Measurements from ENCODE around the gene LSM12.
"Not testable (repeated sequence)": the region's sequence is repeated elsewhere in the genome, so short reads cannot be mapped to it uniquely, and the experiment has no call there.

The LSM12 gene

DNA sequence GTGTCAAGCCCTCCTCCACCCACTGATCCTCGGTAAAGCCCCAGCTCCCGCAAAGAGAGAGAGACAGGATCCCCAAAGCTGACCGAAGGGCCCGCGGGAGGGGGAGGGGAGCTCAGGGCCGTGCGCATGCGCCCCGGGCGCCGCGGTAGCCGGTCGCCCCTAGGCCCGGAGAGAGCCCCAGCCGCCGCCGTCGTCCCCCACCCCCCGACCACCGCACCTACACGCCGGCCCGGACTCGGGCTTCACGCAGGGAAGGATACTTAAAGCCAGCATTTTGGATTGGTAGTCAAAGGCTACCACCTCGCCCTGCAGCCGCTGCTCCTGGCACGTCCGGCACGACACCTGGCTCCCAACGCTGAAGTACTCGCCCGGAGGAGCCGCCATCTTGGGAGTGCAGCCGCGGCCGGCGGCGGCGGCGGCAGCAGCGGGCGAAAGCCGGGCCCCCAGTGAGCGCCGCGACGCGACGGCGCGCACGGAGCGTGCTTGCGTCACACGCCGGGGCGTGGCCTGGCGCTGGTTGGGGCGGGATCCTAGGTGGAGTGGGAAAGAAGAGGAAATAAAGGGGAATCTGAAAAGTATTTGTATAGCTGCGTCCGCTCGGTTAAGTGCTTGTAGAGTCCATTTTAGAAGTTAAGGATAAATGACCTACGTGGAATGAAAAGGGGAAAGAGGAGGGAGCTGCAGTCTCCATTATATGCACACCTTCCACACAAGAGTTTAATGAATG, at the start of gene LSM12:
TSS of gene LSM12 (minus strand) at position 468 of the 727 bp plus-strand sequence. CDS start at position 384, 84 bp downstream.
- DNase-seq, result peak; percentile 97

DNA sequence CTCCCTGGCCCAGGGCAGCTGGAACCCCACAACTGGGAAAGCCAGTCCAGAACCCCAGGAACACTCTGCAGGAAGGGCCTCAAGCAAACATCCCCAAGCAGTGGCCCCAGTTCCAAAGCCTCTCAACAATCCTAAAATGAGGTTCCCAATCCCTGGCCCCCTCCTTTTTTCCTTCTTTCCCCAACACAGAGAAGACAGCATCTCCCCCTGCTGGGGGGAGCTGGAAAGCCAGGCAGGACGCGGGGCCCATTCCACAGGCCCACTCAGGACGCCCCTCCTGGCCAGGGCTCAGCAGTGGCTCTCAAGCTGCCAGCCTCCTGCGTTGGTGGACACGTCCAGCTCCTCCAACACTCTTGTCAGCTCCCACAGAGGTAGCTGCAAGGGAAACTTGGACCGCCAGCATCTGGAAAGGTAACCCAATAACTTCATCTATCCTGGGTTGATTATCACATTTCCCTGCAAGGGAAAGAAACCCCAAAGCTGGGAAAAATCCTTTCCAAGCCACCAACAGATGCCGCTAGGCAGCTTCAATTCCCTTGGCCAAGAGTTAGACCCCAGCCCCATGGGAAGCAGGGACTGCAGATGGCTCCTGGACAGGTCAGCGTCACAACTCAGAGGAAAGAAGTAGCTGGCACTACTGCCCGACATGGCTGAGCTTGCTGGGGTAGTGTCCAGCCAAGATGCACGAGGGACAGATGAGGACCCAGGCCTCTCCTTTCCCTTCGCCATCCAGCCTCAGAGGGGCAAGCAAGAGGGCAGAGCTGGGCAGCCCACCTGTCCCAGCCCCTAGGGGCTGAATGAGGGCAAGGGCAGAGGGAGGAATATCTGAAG, 49.3 kb upstream of the LSM12 start:
- peak; percentile 58 for DNase-seq

DNA sequence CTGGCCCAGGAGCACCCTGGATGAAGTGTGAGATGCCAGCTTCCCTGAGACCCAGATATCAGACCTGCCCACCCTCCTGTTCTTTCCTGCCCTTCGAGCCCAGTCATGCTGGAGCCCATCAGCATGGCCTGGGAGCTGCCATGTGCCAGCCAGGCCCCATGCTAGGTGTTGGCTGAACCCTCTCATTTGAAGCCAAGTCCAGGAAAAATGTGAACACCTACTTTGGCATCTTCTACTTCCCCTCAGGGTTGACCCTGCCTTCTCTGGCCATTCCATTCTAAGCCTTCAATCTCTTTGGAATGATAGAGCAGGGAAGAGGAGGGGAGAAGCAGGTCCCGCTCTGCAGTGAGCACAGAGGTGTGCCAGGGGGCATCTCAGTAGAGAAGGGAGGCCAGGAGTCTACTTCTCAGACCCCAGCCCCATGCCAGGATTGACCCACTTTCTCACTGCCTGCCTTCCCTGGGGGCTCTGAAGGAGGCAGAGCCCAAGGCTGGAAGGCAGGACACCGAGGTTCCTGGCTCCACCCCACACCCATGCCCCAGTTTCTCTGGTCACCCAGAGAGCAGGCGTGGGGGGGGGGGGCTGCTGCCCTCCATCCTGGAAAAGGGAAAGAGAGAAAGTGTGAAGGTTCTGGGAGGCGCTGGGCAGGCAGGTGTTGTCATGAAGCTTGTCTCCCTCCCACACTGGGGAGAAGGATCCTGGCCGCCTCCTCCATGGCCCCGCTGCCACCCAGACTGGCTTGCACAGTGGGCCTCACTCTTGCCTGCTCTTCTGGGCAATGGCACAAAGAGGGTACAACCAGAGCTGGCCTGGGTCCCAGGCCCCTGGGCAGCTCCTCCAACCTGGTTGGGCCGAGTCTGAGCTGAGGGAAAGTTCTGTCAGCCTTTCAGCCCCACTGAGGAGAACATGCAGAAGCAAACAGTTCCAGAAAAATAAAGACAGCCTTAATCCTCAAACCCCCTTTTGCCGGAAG, 47.7 kb upstream of the LSM12 start:
- no peak for DNase-seq

DNA sequence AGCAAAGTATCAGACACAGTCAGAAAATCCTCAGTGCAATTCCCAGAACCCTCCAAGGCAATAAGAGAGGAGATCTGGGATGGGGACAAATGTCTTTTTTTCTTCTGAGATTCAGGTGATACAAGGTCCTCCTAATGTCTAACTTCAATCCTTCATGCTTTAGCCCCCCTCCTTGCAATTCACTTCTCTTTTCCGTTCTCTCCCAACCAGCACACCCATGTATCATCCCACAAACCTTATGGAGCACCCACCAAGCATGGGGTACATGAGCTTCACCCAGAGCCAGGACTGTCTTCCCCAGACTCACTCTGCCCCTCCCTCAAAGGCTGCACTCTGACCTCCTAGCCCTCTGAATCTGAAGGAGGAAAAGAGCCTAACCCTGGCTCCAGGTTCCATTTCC, 46.9 kb upstream of the LSM12 start:
- no peak for DNase-seq

DNA sequence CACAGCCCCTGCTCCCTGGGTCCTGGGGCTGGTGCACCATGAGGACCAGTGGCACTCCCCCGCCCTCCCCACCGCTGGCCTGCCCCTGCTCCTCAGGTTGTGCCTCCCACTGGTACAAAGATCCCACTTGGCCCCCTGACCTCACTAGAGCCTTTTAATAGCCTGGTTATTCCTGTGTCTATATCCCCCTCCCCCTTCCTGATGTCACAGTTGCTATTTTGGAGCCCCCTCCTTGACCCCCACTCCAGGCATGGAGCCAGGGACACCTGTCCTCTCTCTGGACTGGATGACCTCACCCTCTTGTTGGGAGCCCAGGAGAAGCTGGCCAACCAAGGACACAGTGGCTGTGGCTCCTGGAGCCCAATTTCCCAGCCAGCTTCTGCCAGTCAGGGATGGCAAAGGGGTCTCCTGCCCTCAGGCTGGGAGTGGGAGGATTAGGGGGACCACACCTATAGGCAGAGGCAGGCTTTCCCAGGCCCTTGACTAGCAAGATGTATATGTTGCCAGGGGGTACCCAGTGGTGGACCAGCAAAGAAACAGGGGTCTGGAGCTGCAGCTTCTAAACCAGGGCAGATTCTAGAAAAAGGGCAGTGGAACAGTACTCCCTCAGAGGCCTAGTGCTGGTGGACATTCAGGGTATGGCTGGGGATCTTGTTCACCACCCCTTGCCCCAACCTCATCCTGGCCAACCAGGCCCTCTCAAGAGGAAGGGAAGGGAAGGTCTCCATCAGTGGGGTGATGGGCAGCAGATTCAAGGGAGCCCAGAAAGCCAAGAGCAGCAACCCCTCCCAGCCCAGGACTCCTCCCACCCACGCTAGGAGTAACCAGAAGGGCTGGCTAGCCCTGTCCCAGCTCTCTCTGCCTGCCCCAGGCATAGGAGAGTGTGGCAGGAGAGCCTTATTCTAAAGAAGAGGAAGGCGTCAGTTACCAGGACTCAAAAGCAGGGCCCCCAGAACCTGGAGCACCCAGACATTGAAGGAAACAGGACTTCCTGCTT, 46.1 kb upstream of the LSM12 start:
- no peak for DNase-seq

DNA sequence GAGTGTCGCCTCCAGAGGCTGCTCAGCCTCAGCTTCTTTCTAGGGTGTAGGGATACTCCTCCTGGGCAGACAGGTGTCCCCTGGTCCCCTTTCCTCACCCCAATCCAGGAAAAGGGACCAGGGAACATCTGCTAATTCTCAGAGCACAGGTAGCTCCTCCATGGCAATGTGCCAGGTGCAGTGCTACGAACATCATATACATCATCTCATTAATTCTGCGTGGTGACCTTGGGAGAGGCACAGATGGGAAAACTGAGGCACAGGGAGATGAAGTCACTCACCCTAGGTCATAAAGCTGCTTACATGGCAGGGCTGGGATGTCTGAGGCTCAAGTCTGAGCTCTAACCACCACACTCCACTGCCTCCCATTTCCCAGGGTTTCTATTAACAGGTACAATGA, 45.3 kb upstream of the LSM12 start:
- no peak for DNase-seq

DNA sequence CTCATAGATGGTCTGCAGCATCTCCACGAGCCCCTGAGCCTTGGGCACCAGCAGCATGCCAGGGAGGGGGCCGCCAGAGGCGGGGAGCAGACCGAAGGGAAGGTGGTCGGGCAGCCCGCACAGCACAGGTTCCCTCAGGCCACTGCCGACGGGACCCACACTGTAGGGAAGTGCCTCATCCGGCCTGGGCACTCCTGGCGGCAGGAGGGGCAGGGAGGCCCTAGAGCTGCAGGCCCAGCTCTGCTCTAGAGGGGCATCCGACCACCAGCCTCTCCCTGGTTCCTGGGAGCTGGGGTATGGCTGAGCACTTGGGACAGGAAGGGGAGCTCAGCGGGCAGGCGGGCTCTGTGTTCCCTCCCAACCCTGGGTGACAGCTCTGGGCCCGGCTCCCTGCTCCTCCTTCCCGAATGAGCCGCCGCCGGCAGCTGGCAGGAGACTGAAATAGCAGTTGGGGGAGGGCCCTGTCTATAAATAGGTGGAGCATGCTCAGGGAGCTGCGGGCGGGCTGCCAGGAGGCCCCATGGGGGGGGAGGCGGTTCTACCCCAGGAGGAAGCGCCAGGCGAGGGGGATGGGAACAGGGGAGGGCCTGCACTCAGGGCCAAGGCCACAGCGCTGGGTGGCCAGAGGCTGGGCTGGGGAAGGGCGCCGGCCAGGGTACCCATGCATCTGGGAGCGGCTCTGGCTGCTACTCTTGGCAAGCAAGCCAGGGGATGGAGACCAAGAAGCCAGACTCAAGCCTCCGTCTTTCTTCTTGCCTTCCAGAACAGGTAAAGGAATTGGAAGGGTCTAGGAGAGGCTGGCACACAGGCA, 44.6 kb upstream of the LSM12 start:
- peak; percentile 88 for DNase-seq

DNA sequence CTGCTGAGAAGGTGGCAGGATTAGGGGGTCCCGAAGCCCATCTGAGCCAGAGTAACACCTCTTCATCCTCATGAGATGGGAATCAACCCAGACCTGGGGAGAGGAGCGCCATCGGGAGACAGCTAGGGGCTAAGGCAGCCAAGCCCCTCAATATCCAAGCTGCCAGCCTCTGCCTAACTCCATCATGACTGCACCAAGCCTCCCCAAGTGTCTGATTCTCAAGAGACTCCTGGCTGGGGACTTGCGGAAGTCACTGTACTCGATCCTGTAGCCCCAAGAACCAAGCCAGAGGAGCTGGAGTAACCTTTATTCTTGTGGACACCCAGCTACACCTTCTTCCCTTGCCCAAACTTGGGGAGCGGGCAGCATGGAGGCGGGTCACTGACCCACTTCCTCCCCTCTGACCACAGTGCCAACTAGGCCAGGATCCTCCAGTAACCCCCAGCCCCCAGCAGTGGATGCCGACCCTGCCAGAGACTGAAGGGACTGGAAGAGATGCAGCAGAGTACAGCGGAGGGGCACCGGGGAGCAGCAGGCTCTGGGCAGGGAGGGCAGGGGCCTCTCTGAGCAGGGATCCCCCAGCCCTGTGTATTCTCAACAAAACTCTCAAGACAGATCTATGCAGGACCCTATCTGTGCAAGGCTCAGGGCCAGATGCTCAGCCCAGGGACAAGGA, 43.7 kb upstream of the LSM12 start:
- DNase-seq, result no peak

DNA sequence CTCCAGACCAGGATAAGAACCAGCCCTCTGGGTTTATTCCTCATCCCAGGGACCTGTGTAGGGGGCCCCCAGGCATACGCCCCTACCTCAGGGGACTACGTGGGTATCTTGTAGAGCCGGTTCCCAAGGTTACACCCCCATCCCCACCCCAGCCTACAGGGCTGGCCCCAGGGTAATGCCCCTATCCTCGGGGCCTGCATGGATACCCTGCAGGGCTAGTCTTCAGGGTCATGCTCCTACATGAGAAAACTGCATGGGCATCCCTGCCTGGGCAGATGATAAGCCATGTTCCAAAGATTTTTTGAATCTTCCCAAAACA, 42.8 kb upstream of the LSM12 start:
- DNase-seq, result no peak

DNA sequence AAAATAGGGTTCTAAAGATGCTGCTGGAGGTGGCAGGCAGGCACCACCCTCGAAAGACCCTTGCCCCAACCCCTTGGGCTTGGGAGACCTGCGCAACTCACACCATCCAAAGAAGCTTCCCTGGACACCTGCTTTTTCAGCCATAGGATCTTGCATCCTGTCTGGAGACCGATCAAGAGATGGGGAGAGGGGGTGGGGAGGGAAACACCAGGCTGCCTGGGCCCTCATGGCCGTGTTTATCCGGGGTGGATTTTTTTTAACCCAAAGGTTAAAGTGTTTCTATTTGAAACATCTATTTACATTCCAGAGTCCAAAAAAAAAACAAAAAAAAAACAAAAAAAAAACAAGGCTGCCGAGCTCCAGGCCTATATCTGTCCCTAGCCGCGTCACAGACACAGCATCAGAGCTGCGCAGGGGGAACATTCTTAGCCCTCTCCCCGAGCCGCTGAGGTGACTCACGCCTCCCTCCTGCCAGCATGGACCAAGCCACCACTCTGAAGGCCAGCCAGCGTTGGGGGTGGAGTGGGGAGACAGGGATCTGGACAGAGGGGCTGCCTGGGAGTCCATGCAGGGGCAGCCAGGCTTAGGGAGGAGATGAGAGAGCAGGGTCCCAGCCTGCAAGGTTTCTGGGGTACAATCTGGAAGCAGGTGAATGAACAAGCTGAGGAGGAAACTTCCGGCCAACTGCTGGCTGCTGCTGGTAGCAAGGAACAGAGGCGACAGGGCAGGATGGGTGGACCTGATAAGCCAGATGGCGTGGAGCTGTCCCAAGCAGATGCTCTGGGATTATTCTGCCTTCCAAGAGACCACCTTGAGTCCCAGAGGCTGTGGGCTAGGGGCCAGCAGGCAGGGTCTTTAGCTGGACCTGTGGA, 42.2 kb upstream of the LSM12 start:
- DNase-seq, result no peak

DNA sequence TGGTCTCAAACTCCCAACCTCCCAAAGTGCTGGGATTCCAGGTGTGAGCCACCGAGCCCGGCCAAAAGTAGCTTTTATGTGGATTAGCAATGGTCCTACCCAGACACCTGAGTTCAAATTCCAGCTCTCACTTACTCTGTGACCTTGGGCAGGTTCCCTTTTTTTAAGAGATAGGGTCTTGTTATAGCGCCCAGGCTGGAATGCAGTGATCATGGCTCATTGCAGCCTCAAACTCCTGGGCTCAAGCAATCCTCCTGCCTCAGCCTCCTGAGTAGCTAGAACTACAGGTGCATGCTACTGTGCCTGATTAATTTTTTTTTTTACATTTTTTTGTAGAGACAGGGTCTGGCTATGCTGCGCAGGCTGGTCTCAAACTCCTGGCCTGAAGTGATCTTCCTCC, 40.3 kb upstream of the LSM12 start:
- DNase-seq, result no peak

DNA sequence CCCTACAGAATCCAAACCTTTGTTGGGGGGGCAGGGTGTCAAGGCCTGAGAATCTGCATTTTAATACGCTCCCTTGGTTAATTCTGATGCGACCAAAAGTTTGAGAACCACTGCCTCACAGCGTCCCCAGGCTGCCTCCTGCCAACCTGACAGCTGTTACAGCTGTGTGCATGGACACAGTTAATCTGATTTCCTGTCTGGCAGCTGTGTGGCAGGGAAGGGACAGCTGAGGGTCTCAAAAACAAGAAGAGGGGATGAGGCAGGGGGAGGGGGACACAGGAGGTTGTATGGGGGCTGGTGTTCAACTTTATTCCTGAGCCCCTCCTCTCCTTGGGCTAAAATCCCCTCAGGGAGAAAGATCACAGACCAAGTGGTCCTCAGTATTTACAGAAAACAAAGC, 39.5 kb upstream of the LSM12 start:
- no peak for DNase-seq

DNA sequence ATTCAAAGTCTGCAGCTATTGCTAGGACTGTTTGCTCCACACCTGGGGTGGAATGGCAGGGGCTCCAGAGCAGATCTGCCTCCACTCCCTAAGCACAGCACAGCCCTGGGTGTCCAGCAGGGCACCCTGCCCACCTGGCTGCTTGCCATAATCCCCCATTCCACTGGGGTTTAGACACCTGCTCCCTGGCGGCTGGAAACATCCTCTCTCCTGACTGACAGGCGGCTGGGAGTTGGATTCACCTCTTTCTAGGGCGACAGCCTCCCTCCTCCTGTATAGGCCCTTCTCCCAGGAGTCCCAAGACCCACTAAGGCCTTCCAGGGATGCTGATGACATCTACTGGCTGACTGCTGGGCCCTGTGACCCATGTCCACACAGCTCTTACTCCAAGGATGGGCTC, 39.0 kb upstream of the LSM12 start:
- no peak for DNase-seq

DNA sequence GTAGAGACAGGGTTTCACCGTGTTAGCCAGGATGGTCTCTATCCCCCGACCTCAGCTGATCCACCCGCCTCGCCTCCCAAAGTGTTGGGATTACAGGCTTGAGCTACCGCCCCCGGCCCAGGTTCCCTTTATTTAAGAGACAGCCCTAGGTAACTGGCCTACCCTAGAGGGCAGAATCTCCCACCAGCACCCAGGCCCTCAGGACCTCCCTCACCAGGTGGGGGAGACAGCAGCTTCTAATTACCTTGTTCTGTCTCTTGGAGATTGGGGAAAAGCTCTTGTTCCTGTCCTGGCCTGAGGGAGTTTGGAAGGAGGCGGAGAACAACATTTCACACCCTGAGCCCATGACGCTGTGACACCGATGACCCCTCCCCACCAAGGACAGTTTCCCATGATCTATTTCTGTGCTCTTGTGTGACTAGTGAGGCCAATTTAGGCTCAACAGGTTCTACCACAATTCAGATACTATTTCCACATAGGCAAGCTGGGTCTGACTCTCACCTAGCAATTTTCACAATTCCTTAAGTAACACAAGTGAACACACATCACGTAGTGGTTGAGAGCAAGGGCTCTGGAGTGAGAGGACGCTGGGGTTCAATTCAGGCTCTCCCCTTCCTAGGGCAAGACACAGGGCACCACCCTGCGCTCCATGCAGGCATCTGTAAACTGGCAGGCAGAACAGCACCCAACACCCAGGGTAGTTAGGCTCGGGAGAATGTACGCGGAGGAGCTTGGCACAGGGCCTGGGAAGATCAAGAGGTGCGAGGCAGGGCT, 36.6 kb upstream of the LSM12 start:
- DNase-seq, result no peak

DNA sequence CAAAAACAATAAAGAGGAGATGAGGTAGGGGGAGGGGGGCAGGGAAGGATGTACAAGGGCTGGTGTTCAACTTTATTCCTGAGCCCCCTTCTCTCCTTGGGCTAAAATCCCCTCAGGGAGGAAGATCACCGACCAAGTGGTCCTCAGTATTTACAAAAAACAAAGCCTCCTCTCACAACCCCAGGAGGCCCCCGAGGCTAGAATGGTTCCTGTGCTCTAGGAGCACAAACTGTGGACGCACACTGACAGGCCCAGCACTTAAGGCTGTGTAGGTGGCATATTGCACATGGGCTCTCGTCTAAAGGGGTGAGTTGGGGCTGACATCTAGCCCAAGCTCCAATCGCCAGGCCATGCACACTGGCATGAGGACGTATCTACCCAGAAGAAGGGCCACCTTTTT, 35.4 kb upstream of the LSM12 start:
- not testable (repeated sequence) for DNase-seq

DNA sequence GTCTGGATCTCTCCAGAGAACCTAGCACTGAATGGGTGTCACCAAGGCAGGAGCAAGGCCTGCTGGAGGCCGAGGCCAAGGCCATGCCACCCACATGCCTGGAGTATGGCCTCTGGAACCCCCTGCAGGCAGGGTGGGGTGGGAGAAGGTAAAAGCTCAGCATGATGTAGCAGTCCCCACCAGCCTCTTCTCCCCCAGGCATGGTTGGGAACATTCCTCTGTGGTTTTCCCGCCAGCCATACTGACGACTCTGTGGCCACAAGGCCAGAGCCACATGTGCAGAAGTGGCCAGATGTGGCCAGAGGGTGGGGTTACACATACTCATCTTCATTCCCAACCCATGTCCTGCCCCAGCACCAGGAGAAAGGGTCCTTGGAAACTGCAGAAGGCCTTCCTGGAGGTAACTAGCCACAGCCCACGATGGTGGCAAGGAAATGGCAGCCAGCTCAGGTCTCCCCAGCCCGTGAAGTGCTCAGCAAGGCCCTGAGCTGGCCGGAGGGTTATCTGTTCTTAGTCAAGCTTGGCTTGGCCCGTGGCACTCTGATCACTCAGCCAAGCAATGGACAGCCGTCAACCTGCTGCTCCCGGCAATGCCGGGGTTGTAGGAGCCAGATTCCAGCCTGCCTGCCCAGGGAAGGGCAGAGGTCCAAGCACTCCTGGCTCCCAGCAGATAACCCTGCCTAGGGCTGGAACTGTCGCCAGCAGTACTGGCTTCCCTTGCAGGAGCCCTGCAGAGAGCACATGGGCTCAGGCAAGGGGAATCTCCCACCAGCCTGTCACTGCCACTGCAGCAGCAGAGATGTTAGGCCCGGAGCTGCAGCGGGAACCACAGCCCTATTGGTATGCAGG, 30.9 kb upstream of the LSM12 start:
- no peak for DNase-seq

DNA sequence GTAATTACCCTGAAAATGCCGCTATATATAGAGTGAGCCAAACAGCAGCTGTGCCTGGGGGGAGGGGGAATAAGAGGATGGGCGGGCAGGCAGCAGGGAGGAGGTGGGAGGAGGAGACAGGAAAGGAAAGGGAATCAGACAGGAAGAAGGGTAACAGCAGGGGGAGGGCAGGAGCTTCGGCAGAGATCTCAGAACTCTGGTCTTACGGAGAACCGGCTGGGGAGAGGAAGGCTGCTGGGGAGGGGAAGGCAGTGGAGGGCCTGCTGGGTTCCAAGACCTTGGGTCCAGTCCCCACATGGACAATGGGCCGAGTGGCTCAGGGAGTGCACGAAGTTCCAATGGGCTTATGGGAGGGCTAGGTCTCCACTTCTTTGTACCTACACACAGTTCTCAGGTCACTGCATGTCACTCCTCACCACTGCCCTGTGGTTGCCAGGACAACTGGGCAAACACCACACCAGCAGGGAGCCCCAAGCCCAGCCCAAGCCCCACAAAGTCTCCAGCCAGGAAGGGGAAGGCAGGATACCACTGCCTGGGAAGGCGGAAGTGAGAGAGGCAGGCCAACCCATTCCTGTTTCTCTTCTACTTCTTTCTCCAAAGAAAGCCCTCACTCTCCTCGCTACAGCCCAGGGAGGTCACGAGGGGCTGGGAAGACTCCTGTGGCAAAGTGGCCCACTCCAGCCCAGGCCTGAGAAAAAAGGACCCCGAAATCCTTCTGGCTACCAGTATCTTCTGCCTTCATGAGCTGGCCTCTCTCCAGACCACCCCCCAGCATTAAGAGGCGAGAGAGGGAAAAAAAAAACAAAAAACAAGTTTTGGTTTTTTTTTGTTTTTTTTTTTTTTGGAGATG, 29.4 kb upstream of the LSM12 start:
- peak; percentile 77 for DNase-seq

All from suppressor macrophage treated with lipopolysaccharide for 4 hours (primary cell).